Erythroblast (primary cell): ENCODE data around the gene BTBD1.

Experiments
- GATA1 ChIP-seq: IDR thresholded peaks from 2 replicates; pipeline ENCODE4 v1.6.1; 2011; ENCODE audit warnings: low read depth, mild to moderate bottlenecking, control low read depth, low read length, moderate library complexity
- POLR2A ChIP-seq: IDR thresholded peaks from 2 replicates; pipeline ENCODE4 v1.6.1; 2011; ENCODE audit warnings: mild to moderate bottlenecking, low read length

- TF ChIP-seq POLR2A = no peak
- no peak for TF ChIP-seq GATA1
Measured at GRCh38 chr15:83104141-83104540, 37.1 kb upstream of the BTBD1 start.
